HCT116 (cell line): ENCODE results near the gene ARHGAP5.

ENCODE experiments used
- CEBPB ChIP-seq: IDR thresholded peaks from 2 replicates; pipeline ENCODE4 v1.6.1; 2012; ENCODE audit warnings: low read depth
- CTCF ChIP-seq, 3 experiments: fragments of 200-600 bp in 1 of 3; sonication (generic) in 1 of 3; IDR thresholded peaks in 2 of 3; conservative IDR thresholded peaks in 1 of 3; 2 replicates each; pipeline ENCODE4 v1.5.1; 2012 to 2017; ENCODE audit warnings: low read depth in 2 of 3, low read length in 2 of 3, antibody characterized with exemption in 1 of 3, borderline replicate concordance in 1 of 3, control low read depth in 1 of 3, mild to moderate bottlenecking in 1 of 3, mixed read lengths in 1 of 3, mixed run types in 1 of 3, moderate library complexity in 1 of 3; ENCODE audit not compliant: insufficient read depth in 1 of 3
- EZH2 ChIP-seq: fragments of 200-600 bp; sonication (generic); IDR thresholded peaks from 2 replicates; pipeline ENCODE4 v1.6.1; 2017; ENCODE audit warnings: antibody characterized with exemption, mixed run types
- EZH2phosphoT487 ChIP-seq: fragments of 200-600 bp; IDR thresholded peaks from 2 replicates; pipeline ENCODE4 v1.6.1; 2018; ENCODE audit warnings: antibody characterized with exemption, borderline replicate concordance
- JUND ChIP-seq: IDR thresholded peaks from 2 replicates; pipeline ENCODE4 v1.6.1; 2012
- MAX ChIP-seq: IDR thresholded peaks from 2 replicates; pipeline ENCODE4 v1.6.1; 2012
- POLR2A ChIP-seq: IDR thresholded peaks from 2 replicates; pipeline ENCODE4 v1.7.0; 2011; ENCODE audit warnings: borderline replicate concordance; ENCODE audit not compliant: insufficient read depth, insufficient read length; ENCODE audit errors: extremely low read depth
- REST ChIP-seq: IDR thresholded peaks from 2 replicates; pipeline ENCODE4 v1.6.1; 2012; ENCODE audit warnings: low read depth
- SIN3A ChIP-seq: IDR thresholded peaks from 2 replicates; pipeline ENCODE4 v1.6.1; 2012; ENCODE audit warnings: low read depth
- SP1 ChIP-seq: IDR thresholded peaks from 2 replicates; pipeline ENCODE4 v1.6.1; 2012; ENCODE audit warnings: low read depth
- SRF ChIP-seq: IDR thresholded peaks from 2 replicates; pipeline ENCODE4 v1.6.1; 2012; ENCODE audit warnings: low read depth
- YY1 ChIP-seq: IDR thresholded peaks from 2 replicates; pipeline ENCODE4 v1.6.1; 2011; ENCODE audit warnings: low read length, low read depth, moderate library complexity, mild to moderate bottlenecking; ENCODE audit not compliant: insufficient replicate concordance; ENCODE audit errors: extremely low read depth

DNA sequence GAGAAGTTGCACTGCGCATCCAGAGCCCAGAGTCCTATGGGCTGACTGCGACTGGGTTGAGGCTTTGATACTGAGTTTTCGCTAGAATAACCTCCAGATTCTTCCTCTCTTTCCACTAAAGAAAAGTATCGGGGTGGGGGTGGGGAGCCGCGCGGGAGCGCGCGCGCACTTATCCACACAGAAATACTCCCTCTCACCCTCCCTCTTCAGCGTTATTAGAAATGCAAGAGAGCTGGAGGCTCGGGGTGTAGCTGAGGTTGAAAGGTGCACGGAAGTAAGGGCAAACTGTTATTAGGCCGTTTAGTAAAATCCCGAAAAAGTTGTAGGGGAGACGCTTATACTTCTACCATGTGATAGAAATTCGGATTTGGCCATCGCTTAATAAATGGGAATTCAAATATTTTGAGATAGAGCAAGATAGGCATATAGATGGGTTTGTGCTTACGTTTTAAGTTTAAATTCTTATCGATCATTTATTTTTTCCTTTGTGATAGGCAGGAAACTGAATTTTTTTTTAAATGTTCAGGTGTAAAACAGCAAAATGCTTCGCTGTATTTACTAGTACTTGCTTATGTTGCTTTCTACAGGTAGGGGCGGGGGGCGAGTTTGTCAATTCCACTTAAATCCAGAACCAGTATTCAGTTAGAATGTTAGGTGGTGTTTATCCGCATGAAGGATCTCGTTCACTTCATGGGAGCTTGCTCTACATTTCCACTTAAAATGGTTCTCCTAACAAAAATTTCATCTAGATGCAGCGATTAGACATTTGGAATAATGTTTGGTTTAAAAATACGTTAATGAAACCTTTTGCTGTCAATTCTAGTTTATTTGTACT is 1.1 kb downstream of the ARHGAP5 start:
- TF ChIP-seq CTCF (IDR thresholded peaks at IDR 0.05 in 2 of 3, conservative IDR thresholded peaks at IDR 0.05 in 1 of 3; ENCODE audit: borderline replicate concordance in 1 of 3, insufficient read depth in 1 of 3, low read depth in 2 of 3, low read length in 2 of 3) (no peak), EZH2phosphoT487 (no peak), POLR2A (no peak), SRF (no peak), JUND (no peak), MAX (no peak), SP1 (no peak), SIN3A (no peak), EZH2 (no peak), YY1 (no peak), REST (no peak), CEBPB (no peak)
